Right lobe of liver (tissue), 4 donors: ENCODE data around the gene PARP1.

Source experiments
- CTCF ChIP-seq, 4 donors: fragments of 200-600 bp in 3 of 4; fragments of 450-650 bp in 1 of 4; IDR thresholded peaks; one replicate each; pipeline versions ENCODE4 v1.5.1 to v1.8.0; 2016 to 2022; ENCODE audit warnings: antibody characterized with exemption in 4 of 4, mild to moderate bottlenecking in 2 of 4
- POLR2A ChIP-seq: fragments of 450-650 bp; IDR thresholded peaks from one replicate; pipeline ENCODE4 v1.6.1; 2017; ENCODE audit warnings: antibody characterized with exemption, mild to moderate bottlenecking
- donor health status: DM: no; HTN: no; CAD: no.
- donor health status: DM: no; HTN: no; CAD: no.
- donor health status: DM: no; HTN: yes; CAD: no.

GRCh38 chr1:226355669-226356551 is 52.0 kb downstream of the PARP1 start:
- TF ChIP-seq CTCF (IDR thresholded peaks at IDR 0.05) (no peak), POLR2A (no peak)
